ENCODE measurements around the gene RNPEP.
"Not testable (repeated sequence)": the region's sequence is repeated elsewhere in the genome, so short reads cannot be mapped to it uniquely, and the experiment has no call there.

The RNPEP gene, protein sequence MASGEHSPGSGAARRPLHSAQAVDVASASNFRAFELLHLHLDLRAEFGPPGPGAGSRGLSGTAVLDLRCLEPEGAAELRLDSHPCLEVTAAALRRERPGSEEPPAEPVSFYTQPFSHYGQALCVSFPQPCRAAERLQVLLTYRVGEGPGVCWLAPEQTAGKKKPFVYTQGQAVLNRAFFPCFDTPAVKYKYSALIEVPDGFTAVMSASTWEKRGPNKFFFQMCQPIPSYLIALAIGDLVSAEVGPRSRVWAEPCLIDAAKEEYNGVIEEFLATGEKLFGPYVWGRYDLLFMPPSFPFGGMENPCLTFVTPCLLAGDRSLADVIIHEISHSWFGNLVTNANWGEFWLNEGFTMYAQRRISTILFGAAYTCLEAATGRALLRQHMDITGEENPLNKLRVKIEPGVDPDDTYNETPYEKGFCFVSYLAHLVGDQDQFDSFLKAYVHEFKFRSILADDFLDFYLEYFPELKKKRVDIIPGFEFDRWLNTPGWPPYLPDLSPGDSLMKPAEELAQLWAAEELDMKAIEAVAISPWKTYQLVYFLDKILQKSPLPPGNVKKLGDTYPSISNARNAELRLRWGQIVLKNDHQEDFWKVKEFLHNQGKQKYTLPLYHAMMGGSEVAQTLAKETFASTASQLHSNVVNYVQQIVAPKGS

GRCh38 chr1:201982623-201983379, at the start of gene RNPEP:
TSS of gene RNPEP (plus strand) at chr1:201982648. CDS start at chr1:201982667, 19 bp downstream.
- DNase-seq (ENCODE audit: low read depth): peak; percentile 20

DNA sequence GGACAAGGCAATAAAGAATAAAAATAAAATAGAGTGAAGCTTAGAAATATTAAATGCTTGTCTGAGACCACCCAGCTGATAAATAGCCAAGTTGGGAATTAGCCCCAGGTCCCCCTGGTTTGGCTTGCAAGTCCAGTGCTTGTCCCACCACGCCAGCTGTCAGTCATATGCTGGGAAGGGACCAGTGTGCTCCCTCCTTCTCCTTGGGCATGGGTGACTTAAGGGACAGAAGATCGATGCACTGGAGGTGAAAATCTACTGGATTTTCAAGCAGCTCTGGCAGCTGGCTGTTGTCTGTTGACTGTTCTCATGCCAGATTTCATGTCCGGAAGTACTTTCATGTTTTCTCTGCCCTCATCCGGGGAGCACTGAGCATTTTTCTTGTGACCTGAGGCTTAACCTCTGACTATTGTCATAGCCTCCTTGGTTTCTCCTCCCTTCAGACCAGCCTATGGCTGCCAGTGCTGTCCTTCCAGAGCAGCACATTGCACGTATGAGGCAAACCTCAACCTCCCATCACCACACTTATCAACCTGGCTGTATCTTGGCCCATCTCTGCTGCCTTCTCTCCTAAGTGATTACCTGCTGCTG, 48.5 kb upstream of the RNPEP start:
- DNase-seq (ENCODE audit: low read depth): no peak

DNA sequence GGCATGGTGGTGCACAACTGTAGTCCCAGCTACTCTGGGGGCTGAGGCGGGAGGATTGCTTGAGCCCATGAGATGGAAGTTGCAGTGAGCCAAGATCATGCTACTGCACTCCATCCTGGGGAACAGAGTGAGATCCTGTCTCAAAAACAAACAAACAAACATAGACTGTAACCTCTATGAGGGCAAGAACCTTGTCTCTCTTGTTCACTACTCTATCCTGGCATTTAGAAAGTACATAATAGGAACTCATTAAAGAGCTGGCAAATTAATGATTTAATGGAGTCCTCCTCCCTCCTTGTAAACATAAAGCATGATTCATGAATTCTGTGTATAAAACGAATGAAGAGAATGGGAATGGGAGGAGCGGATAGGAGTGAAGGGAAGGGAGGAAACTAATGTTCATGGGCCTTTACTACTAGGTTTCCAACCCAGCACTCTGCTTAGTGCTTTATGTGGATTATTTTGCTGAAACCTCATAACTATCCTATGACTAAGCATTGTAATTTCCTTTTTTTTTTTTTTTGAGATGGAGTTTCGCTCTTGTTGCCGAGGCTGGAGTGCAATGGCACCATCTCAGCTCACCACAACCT, 44.7 kb upstream of the RNPEP start:
- no peak for DNase-seq (ENCODE audit: low read depth)

GRCh38 chr1:201938440-201939035, 43.9 kb upstream of the RNPEP start:
- DNase-seq (ENCODE audit: low read depth): no peak

GRCh38 chr1:201939148-201939547, 43.3 kb upstream of the RNPEP start:
- no peak for DNase-seq (ENCODE audit: low read depth)

GRCh38 chr1:201939574-201939973, 42.9 kb upstream of the RNPEP start:
- DNase-seq (ENCODE audit: low read depth): no peak

DNA sequence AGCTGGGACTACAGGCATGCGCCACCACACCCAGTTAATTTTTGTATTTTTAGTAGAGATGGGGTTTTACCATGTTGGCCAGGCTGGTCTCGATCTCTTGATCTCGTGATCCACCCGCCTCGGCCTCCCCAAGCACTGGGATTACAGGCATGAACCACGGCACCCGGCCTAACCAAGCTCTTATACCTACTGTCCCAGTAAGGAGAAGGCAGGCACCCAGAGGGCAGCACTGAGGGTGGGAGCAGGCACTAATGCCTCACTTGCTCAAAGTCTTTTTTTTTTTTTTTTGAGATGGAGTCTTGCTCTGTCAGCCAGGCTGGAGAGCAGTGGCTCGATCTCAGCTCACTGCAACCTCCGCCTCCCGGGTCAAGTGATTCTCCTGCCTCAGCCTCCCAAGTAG, 42.1 kb upstream of the RNPEP start:
- DNase-seq (ENCODE audit: low read depth): not testable (repeated sequence)

DNA sequence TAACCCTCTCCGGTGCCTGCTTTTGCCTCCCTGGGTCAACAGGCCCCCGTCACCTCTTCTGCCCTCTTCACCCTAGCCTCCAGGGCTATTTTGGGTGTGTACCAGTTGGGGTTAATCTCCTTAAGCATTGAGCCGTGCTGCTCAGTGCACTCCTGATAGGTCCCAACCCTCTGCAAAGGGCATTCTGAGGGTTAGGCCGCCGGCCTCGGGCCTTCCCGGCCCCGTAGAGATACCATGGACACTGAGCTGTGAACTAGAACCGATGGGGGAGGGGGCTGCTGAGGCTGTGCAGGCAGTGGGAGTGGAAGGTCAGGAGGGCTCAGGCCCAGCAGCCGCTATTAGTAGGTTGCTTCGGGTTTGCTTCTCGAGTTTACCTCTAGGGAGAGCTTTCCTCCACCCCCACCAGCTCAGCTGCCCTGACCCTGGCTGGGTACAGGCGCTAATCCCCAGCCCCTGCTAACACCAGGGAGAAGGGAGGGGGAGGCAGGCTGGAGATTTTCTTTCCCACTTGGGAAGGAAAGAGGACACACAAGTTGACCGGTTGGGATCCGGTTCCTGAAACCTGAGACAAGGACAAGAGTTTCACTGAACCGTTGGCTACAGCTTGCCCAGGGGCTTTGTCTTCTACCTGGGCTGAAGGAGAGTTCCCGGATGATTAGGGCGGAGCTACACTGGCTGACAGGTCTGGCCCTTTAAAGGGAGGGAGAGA, 40.9 kb upstream of the RNPEP start:
- no peak for DNase-seq (ENCODE audit: low read depth)

DNA sequence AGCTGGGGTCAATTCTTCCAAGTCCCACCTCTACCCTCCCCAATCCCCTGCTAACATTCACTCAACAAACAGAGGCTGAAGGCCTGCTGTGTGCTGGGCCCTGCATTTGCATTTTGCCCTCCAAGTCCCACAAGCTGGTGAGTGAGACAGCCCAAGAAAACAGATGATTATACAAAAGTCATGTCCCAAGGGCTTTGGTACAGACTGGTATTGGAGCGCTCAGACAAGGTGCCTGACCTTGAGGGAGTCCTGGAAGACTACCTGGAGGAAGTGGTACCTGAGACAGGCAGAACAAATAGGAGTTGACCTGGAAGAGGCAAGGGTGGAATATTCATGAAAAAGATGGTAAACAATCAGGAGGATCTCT, 40.3 kb upstream of the RNPEP start:
- DNase-seq (ENCODE audit: low read depth): no peak

DNA sequence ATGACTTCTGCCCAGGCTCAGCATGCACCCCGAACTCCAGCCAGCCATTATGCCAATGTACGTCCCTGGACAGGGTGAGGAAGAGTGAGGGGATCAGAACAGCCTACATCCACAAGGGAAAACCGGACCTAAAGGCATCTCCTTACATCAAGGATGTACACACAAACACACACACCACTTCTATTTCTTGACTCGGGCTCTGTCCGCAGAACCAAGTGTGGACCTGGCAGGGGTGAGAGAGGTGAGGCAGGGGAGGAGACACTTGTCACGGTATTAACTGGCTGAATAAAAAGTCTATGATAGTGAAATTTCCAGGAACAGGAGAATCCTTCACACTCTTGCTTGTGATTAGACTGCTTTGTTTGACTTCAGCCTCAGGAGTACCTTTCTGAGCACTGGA, 38.4 kb upstream of the RNPEP start:
- no peak for DNase-seq (ENCODE audit: low read depth)

GRCh38 chr1:201944639-201945038, 37.8 kb upstream of the RNPEP start:
- no peak for DNase-seq (ENCODE audit: low read depth)

GRCh38 chr1:201945157-201945556, 37.3 kb upstream of the RNPEP start:
- DNase-seq (ENCODE audit: low read depth): no peak

DNA sequence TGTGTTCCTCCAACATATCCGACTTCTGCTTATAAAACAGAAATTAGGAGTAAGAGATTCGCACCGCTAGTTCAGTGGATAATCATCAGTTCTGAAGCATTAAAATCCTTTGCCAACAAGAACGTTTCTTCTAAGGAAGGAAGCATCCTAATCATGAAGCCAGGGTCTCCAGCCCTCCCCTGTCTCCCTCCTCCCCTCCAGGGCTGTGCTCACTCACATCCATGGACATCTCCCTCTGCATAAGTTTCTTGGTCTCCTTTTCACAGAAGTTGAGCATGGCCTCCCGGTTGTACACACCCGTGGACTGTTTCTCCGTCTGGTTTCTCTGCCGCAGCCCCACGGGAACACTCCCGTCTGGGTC, 36.6 kb upstream of the RNPEP start:
- DNase-seq (ENCODE audit: low read depth): no peak

DNA sequence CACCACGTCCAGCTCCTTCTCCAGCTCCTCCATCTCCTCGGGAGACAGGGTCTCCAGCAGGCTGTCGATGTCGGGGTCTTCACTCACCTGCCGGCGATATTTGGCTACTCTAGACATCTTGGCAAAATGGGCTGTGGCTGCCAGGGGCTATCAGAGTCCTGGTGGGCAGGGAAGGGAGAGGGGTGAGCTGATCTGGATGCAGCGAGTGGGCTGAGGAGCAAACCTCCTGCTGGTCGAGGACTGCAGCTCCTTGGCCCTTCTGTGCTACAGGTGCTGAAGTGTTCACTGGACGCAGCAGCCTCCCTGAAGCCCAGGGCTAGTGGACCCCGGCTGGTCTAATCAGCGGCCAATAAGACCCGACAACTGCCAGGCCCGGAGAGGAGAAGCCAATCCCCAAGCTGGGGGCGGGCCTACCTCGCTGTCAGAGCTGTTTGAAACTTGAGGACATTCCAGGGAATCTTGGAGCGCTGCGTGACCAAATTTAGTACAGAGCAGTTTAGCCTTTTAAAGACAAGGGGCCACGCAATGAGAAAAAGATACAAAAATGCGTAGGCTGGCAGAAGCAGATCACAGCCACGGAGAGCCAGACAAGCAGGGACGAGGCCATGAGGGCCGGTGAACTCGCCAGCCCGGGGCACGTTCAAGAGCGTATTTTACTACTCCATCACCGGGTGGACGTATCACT, 36.1 kb upstream of the RNPEP start, which contains the start of gene LMOD1:
TSS of gene LMOD1 (minus strand) at position 325 of the 685 bp plus-strand sequence. CDS start at position 117, 208 bp downstream.
- no peak for DNase-seq (ENCODE audit: low read depth)

GRCh38 chr1:201947697-201948008, 34.8 kb upstream of the RNPEP start:
- no peak for DNase-seq (ENCODE audit: low read depth)

- DNase-seq (ENCODE audit: low read depth): no peak
Measured at GRCh38 chr1:201949491-201949890, 33.0 kb upstream of the RNPEP start.

GRCh38 chr1:201954263-201955008, 28.0 kb upstream of the RNPEP start:
- no peak for DNase-seq (ENCODE audit: low read depth)

GRCh38 chr1:201955009-201955728, 27.3 kb upstream of the RNPEP start, which contains the start of gene TIMM17A:
TSS of gene TIMM17A (plus strand) at chr1:201955503. CDS start at chr1:201955527, 24 bp downstream.
- peak; percentile 88 for DNase-seq (ENCODE audit: low read depth)

GRCh38 chr1:201955729-201956143, 26.7 kb upstream of the RNPEP start:
- DNase-seq (ENCODE audit: low read depth): no peak

Data from stimulated activated CD8-positive, alpha-beta memory T cell treated with anti-CD3 and anti-CD28 coated beads, Interleukin-15, amount 100 ng/mL, for 1 hour (primary cell).